Lower leg skin (tissue), 3 donors: ENCODE data around the gene C9orf50.

ENCODE experiments used
- CTCF ChIP-seq, 3 donors: fragments of 450-650 bp; IDR thresholded peaks; one replicate each; pipeline ENCODE4 v1.5.1; 2016; ENCODE audit warnings: antibody characterized with exemption in 3 of 3, mild to moderate bottlenecking in 3 of 3, moderate library complexity in 2 of 3
- POLR2A ChIP-seq, 2 donors: fragments of 450-650 bp; IDR thresholded peaks; one replicate each; pipeline ENCODE4 v1.6.1; 2016 to 2017; ENCODE audit warnings: antibody characterized with exemption in 2 of 2, mild to moderate bottlenecking in 1 of 2, moderate library complexity in 1 of 2

- TF ChIP-seq POLR2A (IDR thresholded peaks at IDR 0.05) (no peak), CTCF (IDR thresholded peaks at IDR 0.05) (no peak)
Measured at GRCh38 chr9:129624947-129625346, 4.0 kb upstream of the C9orf50 start.
